Sigmoid colon (tissue), 4 donors: ENCODE data around the gene RDH11.

ENCODE experiments used
- CTCF ChIP-seq, 4 experiments: fragments of 450-650 bp in 3 of 4; fragments of 200-600 bp in 1 of 4; IDR thresholded peaks; one replicate each; pipeline ENCODE4 v1.5.1; 2016 to 2019; ENCODE audit warnings: antibody characterized with exemption in 4 of 4, mild to moderate bottlenecking in 3 of 4, moderate library complexity in 2 of 4
- POLR2A ChIP-seq, 2 donors: fragments of 450-650 bp; IDR thresholded peaks; one replicate each; pipeline ENCODE4 v1.6.1; 2016; ENCODE audit warnings: antibody characterized with exemption in 2 of 2, mild to moderate bottlenecking in 2 of 2, moderate library complexity in 2 of 2
- POLR2AphosphoS5 ChIP-seq, 4 donors: sonication (generic); formaldehyde crosslinking; IDR thresholded peaks; one replicate each; pipeline ENCODE4 v1.6.1; 2017; ENCODE audit warnings: antibody characterized with exemption in 4 of 4

- TF ChIP-seq CTCF (IDR thresholded peaks at IDR 0.05) = no peak
- no peak for TF ChIP-seq POLR2AphosphoS5 (IDR thresholded peaks at IDR 0.05)
- TF ChIP-seq POLR2A (IDR thresholded peaks at IDR 0.05) = no peak
Measured at GRCh38 chr14:67668559-67668958, 27.0 kb downstream of the RDH11 start.
